ENCODE data around the gene STON2. TPM values are rescaled to one million over a fixed set of nuclear protein-coding genes. Genes with fewer than 3 reads are reported as not detected.

Gene STON2
- polyA plus RNA-seq, 2 of the 4 experiments (the other 2 are of a cell fraction) = 0.53 to 1.3 TPM

DNA sequence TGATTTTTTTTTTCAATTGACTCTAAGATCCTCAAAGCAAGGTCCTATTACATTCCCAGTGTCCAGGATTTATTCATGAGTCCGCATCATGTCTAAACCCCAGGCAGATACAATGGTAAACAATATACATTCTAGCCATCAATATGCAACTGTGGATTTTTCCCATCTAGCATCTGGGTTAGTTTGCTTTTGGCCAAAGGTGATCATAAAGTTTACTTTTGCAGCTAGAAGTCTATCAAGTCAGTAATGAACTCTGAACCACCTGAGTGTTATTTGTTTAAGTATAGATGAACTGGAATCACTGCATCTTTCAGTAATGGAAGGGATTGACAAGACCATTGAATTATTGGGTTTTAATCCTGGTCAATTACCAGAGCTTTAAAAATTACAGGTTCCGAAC, 80.8 kb downstream of the STON2 start:
- POLR2A ChIA-PET = no interaction called here
- FAIRE-seq = no peak

DNA sequence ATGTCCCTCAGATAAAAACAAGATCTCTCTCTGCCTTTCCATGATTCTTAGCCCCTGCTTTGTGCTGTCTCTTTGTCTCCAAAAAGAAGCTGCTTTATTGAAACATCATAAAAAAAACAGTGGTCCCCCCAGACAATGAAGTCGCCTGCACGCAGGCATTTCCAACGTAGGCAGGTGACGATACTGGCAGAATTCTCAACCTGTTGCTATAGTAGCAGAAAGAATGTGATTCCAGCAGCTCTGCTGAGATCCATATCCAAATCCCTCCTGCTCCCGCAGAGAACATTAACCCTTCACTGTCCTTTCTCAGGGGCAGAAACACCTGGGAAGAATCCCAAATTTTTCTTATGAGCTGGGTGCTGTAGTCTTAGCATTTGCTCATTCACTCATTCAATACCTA, 84.8 kb downstream of the STON2 start:
- no peak overlapping the region for H3K4me2 ChIP-seq
- 69% methylated on average over 5 of the region's 5 CpGs for WGBS (ENCODE audit: missing lambda C conversion rate)
- no peak overlapping the region for H3K27ac ChIP-seq
- ChIA-PET CTCF (interaction anchor here (0.8 kb wide), 1 partner anchor 9 kb away, joined by 3 read pairs; no protein-coding TSS in a partner anchor), POLR2A (no interaction called here)
- DNase-seq (ENCODE audit: low read depth in 1 of 2, low spot score in 1 of 2) (no peak), FAIRE-seq (no peak), ATAC-seq (no peak)
- no peak overlapping the region for H3K4me3 ChIP-seq
- TF ChIP-seq, protein P1, sequence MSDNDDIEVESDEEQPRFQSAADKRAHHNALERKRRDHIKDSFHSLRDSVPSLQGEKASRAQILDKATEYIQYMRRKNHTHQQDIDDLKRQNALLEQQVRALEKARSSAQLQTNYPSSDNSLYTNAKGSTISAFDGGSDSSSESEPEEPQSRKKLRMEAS (IDR thresholded peaks at IDR 0.05) = no peak
- TF ChIP-seq EHF (CRISPR knock-in tag; IDR thresholded peaks at IDR 0.05) (no peak), TP53 (CRISPR knock-in tag; IDR thresholded peaks at IDR 0.05) (no peak), NR3C1 (IDR thresholded peaks at IDR 0.05) (no peak), TFCP2L1 (CRISPR knock-in tag; IDR thresholded peaks at IDR 0.05) (no peak), SREBF2 (IDR thresholded peaks at IDR 0.05) (no peak), CHD2 (IDR thresholded peaks at IDR 0.05; ENCODE audit: low read length, partially characterized antibody) (no peak), ZSCAN20 (CRISPR knock-in tag; IDR thresholded peaks at IDR 0.05) (no peak)
- TF ChIP-seq, protein P2, sequence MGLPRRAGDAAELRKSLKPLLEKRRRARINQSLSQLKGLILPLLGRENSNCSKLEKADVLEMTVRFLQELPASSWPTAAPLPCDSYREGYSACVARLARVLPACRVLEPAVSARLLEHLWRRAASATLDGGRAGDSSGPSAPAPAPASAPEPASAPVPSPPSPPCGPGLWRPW (IDR thresholded peaks at IDR 0.05) = no peak
- TF ChIP-seq, protein P3, sequence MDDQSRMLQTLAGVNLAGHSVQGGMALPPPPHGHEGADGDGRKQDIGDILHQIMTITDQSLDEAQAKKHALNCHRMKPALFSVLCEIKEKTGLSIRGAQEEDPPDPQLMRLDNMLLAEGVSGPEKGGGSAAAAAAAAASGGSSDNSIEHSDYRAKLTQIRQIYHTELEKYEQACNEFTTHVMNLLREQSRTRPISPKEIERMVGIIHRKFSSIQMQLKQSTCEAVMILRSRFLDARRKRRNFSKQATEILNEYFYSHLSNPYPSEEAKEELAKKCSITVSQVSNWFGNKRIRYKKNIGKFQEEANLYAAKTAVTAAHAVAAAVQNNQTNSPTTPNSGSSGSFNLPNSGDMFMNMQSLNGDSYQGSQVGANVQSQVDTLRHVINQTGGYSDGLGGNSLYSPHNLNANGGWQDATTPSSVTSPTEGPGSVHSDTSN (IDR thresholded peaks at IDR 0.05) = no peak
- H3K4me1 ChIP-seq = no peaks in the 10 kb centered on the region
- H3K9me3 ChIP-seq = no peaks in the 10 kb centered on the region

More for the DNA sequence above, 80.8 kb downstream of the STON2 start:
- no peaks in the 10 kb centered on the region for H3K9me3 ChIP-seq
- 70% methylated on average over 2 of the region's 2 CpGs for WGBS (ENCODE audit: missing lambda C conversion rate)
- no peak overlapping the region for H3K4me2 ChIP-seq
- TF ChIP-seq RFX5 (IDR thresholded peaks at IDR 0.05) (no peak), CHD2 (IDR thresholded peaks at IDR 0.05; ENCODE audit: low read length, partially characterized antibody) (no peak), SREBF2 (IDR thresholded peaks at IDR 0.05) (no peak)
- CTCF ChIA-PET = interaction anchor here (1.6 to 2.0 kb wide), 2 partner anchors 50 to 134 kb away, joined by 4 read pairs; no protein-coding TSS in a partner anchor
- H3K4me3 ChIP-seq = no peak overlapping the region
- DNase-seq (ENCODE audit: low read depth in 1 of 2, low spot score in 1 of 2) = no peak
- no peak overlapping the region for H3K27ac ChIP-seq
- ATAC-seq = no peak
- peaks cover 5% of the 10 kb centered on the region for H3K4me1 ChIP-seq

DNA sequence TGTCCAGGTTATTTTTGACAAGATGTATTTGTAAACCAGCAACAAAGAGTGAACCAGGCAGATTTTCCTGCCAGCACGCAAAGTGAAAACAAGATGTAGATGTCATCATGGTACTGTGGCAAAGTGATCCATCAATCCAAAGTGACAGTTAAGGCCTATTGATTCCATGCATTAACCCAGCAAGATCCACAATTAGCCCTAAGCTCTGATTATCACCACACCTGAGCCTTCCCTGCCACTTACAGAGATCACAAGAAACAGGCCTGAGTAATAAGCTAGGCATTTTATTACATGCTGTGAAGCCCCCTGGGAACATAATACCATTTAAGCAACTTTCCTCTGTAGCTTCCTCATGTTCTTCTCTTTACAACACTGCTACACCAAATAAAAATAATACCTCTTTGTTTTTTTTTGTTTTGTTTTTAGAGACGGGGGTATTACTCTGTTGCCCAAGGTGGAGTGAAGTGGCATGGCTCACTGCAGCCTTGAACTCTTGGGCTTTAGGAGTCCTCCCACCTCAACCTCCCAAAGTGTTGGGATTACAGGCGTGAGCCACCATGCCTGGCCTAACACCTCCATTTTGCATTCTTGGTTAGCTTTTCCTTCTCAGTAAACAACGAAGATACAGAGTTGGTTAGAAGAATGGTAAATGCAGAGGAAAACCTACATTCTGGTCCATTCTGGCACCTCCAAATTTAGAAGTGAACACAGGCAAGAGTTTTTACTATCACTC, 85.5 kb downstream of the STON2 start:
- H3K9me3 ChIP-seq = no peaks in the 10 kb centered on the region
- FAIRE-seq (no peak), DNase-seq (ENCODE audit: low read depth in 1 of 2, low spot score in 1 of 2) (no peak), ATAC-seq (no peak)
- TF ChIP-seq RAD21 (conservative IDR thresholded peaks at IDR 0.05 in 1 of 2, IDR thresholded peaks at IDR 0.05 in 1 of 2) (no peak), CHD4 (IDR thresholded peaks at IDR 0.05; ENCODE audit: borderline replicate concordance) (no peak), KDM5A (IDR thresholded peaks at IDR 0.05) (no peak), ZC3H11A (IDR thresholded peaks at IDR 0.05) (no peak), NR3C1 (IDR thresholded peaks at IDR 0.05) (no peak), ZFP36 (IDR thresholded peaks at IDR 0.05; ENCODE audit: borderline replicate concordance, partially characterized antibody) (no peak), FOSB (CRISPR knock-in tag; IDR thresholded peaks at IDR 0.05) (no peak), RFX5 (IDR thresholded peaks at IDR 0.05) (no peak), EHF (CRISPR knock-in tag; IDR thresholded peaks at IDR 0.05) (no peak), GATA3 (IDR thresholded peaks at IDR 0.05; ENCODE audit: borderline replicate concordance) (no peak), JUNB (IDR thresholded peaks at IDR 0.05) (no peak), NFE2L2 (conservative IDR thresholded peaks at IDR 0.05; ENCODE audit: low read length) (no peak), CEBPB (IDR thresholded peaks at IDR 0.05) (no peak), RARB (CRISPR knock-in tag; IDR thresholded peaks at IDR 0.05) (no peak), CBX8 (IDR thresholded peaks at IDR 0.05) (no peak)
- TF ChIP-seq, protein P4, sequence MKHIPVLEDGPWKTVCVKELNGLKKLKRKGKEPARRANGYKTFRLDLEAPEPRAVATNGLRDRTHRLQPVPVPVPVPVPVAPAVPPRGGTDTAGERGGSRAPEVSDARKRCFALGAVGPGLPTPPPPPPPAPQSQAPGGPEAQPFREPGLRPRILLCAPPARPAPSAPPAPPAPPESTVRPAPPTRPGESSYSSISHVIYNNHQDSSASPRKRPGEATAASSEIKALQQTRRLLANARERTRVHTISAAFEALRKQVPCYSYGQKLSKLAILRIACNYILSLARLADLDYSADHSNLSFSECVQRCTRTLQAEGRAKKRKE (CRISPR knock-in tag; IDR thresholded peaks at IDR 0.05; ENCODE audit: low read depth) = no peak
- TF ChIP-seq, protein P5, sequence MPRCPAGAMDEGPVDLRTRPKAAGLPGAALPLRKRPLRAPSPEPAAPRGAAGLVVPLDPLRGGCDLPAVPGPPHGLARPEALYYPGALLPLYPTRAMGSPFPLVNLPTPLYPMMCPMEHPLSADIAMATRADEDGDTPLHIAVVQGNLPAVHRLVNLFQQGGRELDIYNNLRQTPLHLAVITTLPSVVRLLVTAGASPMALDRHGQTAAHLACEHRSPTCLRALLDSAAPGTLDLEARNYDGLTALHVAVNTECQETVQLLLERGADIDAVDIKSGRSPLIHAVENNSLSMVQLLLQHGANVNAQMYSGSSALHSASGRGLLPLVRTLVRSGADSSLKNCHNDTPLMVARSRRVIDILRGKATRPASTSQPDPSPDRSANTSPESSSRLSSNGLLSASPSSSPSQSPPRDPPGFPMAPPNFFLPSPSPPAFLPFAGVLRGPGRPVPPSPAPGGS (IDR thresholded peaks at IDR 0.05) = no peak
- TF ChIP-seq, protein P6, sequence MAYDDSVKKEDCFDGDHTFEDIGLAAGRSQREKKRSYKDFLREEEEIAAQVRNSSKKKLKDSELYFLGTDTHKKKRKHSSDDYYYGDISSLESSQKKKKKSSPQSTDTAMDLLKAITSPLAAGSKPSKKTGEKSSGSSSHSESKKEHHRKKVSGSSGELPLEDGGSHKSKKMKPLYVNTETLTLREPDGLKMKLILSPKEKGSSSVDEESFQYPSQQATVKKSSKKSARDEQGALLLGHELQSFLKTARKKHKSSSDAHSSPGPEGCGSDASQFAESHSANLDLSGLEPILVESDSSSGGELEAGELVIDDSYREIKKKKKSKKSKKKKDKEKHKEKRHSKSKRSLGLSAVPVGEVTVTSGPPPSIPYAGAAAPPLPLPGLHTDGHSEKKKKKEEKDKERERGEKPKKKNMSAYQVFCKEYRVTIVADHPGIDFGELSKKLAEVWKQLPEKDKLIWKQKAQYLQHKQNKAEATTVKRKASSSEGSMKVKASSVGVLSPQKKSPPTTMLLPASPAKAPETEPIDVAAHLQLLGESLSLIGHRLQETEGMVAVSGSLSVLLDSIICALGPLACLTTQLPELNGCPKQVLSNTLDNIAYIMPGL (CRISPR knock-in tag; IDR thresholded peaks at IDR 0.05; ENCODE audit: borderline replicate concordance) = no peak
- no peak overlapping the region for H3K4me3 ChIP-seq
- POLR2A ChIA-PET = no interaction called here
- CTCF ChIA-PET = interaction anchor here (0.8 to 1.3 kb wide), 3 partner anchors 9 to 150 kb away, joined by 3 to 4 read pairs (median 3); no protein-coding TSS in a partner anchor
- H3K4me2 ChIP-seq = no peak overlapping the region
- no peaks in the 10 kb centered on the region for H3K4me1 ChIP-seq
- 54% methylated on average over 4 of the region's 4 CpGs for WGBS (ENCODE audit: missing lambda C conversion rate)
- H3K27ac ChIP-seq = no peak overlapping the region

Measured in A549 (cell line).